ENCODE data around the gene ATP5MC2. TPM values are rescaled to one million over a fixed set of nuclear protein-coding genes. Genes with fewer than 3 reads are reported as not detected.
"Not testable (repeated sequence)": the region's sequence is repeated elsewhere in the genome, so short reads cannot be mapped to it uniquely, and the experiment has no call there.

The ATP5MC2 gene
- total RNA-seq = 563 TPM

DNA sequence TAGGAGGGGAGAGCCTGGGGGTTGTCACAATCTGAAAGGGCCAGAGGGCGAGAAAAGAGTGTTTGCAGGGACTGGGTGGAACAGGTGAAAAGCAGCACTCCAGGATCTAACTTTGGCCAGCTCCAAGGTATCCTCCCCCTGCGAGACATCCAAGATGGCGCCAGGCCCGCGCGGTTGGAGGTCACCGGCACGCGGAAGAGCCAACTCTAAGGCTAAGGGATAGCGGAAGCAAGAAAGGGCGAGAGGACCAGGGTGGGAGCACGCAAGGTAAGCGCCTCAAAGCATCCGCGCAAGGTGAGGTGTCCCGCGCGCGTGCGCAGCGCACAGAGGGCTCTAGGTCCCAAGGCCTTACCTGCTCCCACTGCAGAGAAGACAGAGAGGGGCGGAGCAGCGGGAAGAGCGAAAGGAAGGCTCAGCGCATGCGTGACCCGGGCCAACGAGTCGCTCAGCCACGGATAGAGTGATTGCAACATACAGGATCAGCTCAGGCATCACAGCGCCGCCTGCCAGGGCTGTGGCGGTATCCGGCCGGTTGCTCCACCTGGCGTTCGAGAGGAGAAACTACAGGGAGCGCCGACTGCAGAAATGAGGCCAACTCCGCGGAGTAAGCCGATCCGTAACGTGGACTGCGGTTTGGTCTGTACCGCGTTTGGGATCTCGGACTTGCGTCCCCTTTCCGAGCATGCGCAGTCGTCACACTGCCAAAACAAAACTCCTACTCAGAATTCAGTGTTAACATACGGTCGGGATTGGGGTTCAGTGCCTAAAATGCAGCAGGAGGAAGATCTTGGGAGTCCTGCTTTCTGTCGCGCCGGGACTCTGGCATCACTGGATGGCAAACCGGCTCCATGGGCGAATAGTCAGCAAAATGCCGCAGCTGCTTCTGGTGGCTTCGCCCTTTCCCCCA, at the start of gene ATP5MC2:
ATP5MC2 (minus strand) TSS at position 383 of the 907 bp plus-strand sequence. CDS start 3,469 bp downstream, outside the sequence.
- DNase-seq (ENCODE audit: low read depth in 2 of 3, low spot score in 2 of 3) = peak; percentile 96 to 99 (median 98)

DNA sequence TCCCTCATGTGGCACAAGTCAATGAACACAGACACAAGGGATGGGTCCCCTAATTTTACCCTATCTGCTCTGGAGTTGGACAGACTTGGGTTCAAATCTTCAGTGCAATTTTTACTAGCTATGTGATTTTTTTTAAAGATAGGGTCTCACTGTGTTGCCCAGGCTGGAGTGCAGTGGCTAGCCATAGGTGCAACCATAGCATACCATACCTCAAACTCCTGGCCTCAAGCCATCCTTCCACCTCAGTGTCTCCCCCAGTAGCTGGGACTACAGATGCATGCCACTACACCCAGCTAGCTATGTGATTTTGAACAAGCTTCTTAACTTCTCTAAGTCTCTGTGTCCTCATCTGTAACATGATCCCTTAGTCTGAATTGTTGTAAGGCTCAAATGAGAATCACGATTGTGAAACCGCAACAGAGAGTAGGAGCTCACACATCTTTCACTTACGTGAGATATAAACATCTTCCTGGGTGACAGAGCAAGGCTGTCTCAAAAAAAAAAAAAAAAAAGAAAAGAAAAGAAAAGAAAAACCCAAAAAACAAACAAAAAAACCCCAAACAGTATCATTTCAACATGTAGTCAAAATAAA, 46.7 kb upstream of the ATP5MC2 start:
- no peak for DNase-seq (ENCODE audit: low read depth in 2 of 3, low spot score in 2 of 3)

DNA sequence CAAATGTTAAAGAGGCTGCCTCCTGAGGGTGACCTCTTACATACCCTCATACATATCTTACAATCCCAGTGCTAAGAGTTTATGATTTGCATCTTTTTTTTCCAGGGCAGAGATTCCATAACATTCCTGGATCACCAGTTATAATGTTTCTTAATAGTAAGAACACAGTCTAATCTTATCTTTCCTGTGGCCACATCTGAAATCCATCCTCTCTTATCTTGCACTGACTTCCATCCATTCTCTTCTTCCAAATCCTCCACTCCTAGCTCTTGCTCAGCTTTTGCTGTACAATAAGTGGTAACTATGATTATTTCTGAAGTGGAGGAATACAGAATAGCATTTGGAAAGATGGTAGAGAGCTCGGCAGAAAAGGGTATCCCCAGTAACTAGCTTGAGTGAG, 45.1 kb upstream of the ATP5MC2 start:
- DNase-seq (ENCODE audit: low read depth in 2 of 3, low spot score in 2 of 3) = no peak

DNA sequence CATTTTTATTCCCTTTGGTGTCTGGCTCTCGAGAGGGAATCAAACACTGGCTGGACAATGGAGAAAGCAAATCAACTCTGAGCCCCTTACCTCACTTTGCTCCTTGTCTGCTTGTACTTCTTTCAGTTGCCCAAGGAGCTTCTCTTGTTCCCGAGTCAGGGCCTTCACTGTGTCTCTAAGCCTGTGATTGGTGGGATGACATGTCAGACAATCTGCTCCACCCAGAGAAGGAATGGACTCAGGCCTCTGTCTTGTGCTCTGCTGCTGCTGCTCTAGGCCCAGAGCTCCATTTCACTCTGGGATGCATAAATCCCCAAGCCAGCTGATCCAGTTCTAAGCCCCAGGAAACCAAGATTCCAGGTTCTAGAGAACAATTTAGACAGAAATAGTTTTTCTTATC, 43.8 kb upstream of the ATP5MC2 start:
- no peak for DNase-seq (ENCODE audit: low read depth in 2 of 3, low spot score in 2 of 3)

DNA sequence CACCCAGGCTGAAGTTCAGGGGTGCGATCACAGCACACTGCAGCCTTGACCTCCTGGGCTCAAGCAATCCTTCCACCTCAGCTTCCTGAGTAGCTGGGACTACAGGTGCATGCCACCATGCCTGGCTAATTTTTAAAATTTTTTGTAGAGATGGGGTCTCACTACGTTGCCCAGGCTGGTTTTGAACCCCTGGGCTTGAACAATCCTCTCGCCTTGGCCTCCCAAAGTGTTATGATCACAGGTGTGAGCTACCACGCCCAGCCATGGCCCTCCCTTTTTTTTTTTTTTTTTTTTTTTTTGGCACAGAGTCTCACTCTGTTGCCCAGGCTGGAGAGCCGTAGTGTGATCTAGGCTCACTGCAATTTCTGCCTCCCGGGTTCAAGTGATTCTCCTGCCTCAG, 42.7 kb upstream of the ATP5MC2 start:
- not testable (repeated sequence) for DNase-seq (ENCODE audit: low read depth in 2 of 3, low spot score in 2 of 3)

DNA sequence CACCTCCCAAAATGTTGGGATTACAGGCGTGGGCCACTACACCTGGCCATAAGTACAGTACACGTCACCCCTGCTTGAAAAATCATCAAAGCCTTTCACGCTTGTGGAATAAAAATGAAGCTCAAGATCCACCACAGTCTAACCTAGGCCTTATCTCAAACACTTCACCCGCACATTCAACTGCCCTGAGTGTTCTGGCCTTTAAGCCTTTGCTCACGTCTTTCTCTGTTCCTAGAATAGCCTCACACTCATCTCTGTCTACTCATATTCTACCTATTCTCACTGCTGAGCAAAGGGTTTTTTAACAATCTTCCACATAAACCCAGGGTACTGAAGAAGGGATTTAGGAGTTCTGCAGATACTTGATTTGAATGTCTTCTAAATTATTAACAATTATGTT, 41.4 kb upstream of the ATP5MC2 start:
- DNase-seq (ENCODE audit: low read depth in 2 of 3, low spot score in 2 of 3) = no peak

DNA sequence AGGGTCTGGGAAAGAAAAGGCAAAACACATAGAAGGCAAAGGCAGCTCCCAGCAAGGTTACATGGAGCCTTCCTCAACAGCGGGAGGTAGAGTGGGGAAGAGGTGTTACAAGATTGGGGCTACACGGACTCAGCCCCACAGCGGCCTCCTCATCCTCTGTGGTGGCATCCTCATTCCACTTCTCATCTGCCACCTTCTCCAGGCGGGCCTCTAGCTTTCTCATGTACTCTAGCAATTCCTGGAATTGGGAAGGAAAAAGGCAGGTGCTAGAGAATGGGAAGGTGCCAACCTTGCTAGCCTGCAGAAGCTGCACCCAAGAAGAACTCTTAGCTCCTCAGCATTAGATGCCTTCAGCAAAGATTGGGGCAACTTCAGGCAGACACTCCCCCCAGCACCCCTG, 38.1 kb upstream of the ATP5MC2 start:
- no peak for DNase-seq (ENCODE audit: low read depth in 2 of 3, low spot score in 2 of 3)

DNA sequence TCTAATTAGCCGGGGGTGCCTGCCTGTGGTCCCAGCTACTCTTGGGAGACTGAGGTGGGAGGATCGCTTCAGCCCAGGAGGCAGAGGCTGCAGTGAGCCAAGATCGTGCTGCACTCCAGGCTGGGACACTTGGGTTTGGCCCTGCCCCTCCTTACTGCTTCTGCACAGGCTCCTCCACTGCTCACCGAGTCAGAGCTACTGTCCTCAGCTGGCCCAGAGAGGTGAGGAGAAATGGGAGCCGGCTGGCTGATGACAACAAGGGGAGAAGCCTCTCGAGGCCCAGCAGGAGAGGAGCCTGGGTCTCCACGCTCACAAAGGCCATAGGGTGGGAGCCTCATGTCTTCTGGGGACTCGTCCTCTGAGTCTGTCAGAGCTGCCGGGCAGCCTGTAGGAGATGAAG, 37.6 kb upstream of the ATP5MC2 start:
- DNase-seq (ENCODE audit: low read depth in 2 of 3, low spot score in 2 of 3) = no peak

DNA sequence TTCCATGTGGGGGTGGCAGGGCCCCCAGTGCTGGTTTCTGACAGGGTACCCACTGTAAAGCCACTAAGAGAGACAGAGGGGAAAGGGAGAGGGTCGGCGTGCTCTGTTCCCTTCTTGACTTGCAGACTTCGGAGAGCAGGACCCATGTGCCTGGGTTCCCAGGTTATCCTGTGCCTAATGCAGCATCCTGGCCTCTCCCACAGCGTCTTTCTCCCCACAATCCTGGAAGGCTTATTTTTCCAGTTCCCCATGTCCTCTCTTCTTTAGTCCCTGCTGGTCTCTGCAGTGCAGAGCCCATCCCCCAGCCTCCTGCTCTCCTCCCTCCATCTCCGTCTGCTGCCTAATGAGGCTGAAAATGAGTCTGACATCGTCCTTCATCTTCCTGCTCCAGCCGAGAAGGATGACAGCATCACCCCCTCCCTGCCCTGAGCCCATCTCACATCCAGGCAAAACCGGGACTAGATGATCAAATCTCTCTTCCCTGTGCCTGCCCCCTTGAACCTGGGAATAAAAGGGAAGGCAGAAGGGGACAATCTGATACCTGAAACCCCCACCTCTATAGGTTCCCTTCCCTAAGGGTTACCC, 36.3 kb upstream of the ATP5MC2 start:
- no peak for DNase-seq (ENCODE audit: low read depth in 2 of 3, low spot score in 2 of 3)

DNA sequence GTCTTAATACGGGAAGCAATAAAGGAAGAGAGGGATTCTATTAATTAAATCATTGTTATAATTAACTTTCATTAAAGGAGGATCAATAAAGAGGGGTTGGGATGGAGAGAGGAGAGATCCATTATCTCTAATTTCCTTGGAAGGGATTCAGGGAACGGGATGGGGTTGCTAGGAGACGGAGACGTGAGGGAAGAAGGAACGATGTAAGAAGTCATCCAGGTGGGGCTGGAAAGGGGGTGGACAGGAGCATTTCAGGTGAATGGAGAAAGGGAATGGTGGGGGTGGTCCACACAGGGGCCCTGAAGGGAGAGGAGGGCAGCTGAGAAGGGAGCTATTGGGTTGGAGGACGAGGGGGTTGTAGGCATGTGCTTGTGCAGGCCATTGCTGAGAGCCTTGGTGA, 34.2 kb upstream of the ATP5MC2 start:
- DNase-seq (ENCODE audit: low read depth in 2 of 3, low spot score in 2 of 3) = no peak

DNA sequence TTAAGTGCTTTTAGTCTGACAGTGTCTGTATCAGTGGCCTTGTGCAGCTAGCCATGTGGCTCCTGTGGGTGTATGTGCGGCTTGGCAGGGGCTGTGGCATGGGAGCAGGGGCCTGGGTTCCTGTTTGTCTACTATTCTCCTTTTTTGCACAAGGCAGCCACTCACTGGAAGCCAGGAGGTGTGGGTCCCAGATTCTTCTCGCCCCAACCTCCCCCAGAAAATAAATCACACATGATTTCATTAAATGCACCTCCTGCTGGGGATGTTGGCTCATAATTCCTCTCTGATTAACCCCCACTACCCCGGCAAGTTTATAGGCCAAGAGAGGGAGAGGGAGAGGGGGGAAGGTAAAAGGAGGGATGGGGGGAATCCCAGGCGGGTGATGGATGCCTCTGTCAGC, 33.8 kb upstream of the ATP5MC2 start:
- DNase-seq (ENCODE audit: low read depth in 2 of 3, low spot score in 2 of 3) = no peak

DNA sequence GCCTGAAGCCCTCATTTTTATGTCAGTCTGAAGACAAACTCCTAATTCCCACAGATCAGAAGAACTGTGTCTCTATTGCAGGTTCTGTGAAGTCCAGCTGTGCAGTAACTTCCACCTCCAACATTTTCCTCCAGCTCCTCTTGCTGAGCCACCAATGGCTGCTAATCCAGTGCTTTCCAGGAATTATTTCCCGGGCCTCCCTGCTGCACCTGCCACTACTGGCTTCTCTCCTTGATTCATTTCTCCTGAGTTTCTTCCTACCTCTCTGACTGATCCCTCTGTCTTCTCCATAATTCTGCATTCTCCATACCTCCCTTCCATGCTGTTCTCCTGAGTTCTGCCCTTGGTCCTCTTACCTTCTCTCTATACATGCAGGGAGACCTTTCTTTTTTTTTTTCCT, 30.2 kb upstream of the ATP5MC2 start:
- no peak for DNase-seq (ENCODE audit: low read depth in 2 of 3, low spot score in 2 of 3)

DNA sequence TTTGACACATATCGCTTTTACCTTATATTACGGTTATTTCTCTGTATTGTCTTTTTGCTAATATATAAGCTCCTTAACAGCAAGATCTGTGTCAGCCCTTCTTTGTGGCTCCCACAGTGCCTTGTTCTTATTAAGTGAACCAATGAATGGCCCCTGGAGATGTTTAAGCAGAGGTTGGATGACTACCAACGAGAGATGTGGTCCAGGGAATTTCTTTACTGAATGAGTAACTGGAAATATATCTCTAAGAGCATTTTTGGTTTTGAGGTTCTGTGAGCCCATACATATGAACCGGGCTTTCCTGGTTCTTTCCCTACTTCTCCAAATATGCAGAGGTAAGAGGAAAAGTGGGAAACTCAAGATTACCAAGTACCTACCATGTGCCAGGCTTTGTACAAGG, 27.9 kb upstream of the ATP5MC2 start:
- no peak for DNase-seq (ENCODE audit: low read depth in 2 of 3, low spot score in 2 of 3)

DNA sequence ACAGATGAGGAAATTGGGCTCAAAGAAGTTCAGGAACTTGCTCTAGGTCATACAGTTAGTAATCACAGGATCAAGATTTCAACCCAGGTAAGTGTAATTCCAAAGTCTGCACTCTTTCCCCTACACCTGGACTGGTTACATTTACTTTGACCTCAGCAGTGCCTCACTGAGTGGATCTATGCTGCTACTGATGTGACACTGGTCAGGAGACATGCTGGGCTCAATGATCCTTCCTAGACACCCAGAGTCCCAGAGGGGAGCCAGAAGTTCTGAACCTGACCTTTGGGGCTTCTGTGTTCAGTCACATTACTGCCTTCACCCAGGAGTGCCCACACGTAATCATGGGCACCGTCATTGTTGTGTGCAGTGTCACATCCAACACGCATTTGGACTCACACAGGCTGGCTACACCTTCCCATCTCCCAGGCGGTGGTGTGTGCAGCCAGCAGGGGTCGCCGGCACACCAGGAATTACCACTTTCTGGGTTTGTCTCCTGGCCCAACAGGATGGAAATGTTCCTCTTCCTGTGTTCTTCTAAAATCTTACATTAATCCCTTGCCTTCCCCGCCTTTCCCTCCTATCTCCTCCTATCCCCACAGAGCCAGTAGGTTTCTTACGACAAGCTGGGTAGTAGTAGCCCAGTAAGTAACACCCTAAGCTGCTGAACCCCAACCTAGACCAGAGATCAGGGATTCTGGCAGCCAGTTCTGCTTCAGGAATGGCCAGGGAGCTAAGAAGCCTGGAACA, 25.8 kb upstream of the ATP5MC2 start:
- peak; percentile 53 to 68 (median 56) for DNase-seq (ENCODE audit: low read depth in 2 of 3, low spot score in 2 of 3)

DNA sequence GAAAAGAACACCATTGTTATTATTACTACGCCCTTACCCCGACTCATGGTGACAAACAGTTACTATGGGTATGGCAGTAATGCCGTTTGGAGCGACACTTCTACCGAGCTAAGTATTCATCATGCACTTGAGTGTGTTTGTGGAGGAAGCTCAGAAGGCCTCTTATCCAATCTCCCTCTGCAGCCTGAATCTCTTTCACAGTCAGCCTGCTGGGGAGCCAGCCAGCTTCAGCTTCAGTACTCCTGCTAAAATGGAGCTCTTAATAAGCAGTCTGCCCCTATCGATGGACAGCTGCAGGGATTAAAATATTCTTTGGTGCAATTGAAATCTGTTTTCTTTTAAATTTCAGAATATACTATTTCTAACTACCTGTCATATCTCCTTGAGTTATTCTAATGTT, 24.7 kb upstream of the ATP5MC2 start:
- no peak for DNase-seq (ENCODE audit: low read depth in 2 of 3, low spot score in 2 of 3)

DNA sequence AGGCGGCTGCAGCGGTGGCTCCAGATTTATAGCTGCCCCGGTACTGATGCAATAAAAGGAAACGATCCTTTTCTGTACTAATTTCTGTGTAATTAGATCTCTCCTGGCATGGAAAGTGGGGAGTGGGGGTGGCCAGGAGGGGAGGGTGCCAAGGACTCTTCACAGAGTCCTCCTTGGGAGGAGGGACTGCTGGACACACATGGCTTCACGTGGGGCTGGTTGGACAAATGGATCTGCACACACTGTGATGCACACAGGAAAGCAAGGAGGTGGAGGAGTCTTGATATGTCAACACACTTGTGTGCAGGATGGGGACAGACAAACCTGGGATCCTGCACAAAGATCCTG, 23.8 kb upstream of the ATP5MC2 start:
- DNase-seq (ENCODE audit: low read depth in 2 of 3, low spot score in 2 of 3) = no peak

DNA sequence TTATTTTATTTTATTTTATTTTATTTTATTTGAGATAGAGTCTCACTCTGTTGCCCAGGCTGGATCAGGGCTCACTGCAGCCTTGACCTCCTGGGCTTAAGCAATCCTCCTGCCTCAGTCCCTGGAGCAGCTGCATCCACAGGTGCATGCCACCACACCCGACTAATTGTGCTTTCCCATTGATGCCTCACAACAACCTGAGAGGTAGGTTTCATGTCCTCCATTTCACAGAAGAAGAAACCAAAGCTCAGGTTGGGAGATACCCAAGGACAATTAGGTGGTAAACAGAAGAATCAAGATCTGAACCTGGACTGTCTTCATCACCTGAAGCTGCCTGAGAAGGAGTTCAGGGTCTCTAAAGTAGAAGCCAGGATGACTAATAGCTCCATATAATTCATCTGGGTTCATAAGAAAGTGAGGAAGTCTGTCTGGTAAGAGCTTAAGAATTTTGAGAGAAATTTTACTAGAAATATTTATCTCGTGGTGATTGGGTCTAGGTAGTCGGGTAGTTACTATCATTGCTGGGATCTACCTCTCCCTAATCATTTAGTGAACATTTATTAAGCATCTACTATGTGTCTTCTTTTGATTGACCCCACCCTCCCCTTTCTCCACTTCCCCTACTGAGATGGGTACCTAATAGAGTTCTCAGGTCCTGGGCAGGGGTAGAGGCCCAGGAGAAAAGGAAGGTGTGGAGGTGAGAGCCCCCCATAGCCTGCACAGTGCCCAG, 23.2 kb upstream of the ATP5MC2 start:
- no peak for DNase-seq (ENCODE audit: low read depth in 2 of 3, low spot score in 2 of 3)

DNA sequence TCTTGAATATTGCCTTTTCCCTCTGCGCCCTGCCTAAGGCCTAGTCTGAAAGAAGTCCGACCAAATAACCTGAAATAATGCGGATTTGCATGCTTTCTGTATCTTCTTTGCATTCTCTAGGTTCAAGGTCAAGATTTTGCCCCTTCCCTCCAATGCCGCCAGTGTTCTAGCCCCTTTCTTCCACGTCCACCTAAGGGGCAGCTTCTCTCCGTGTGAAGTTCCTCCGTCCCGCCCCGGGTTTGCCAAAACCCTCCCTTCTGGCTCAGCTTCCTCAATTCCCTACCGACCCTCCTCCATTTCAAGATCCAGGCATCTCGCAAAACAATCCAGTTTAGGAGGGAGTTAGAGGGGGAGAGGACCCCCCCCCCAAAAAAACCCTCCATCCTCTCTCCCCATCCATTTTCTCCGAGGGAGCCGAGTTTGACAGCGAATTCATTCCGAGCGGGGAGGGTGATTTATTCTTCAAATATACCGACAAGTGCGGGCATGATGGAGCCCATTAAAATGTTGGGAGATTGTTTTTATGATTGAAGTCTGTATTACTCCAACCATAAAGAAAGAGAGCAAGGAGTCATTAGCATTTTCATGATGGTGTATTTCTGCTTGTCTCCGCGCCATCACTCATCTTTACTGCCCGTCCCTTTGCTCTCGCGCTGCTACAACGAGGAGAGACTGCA, 20.9 kb upstream of the ATP5MC2 start:
- DNase-seq (ENCODE audit: low read depth in 2 of 3, low spot score in 2 of 3) = no peak

DNA sequence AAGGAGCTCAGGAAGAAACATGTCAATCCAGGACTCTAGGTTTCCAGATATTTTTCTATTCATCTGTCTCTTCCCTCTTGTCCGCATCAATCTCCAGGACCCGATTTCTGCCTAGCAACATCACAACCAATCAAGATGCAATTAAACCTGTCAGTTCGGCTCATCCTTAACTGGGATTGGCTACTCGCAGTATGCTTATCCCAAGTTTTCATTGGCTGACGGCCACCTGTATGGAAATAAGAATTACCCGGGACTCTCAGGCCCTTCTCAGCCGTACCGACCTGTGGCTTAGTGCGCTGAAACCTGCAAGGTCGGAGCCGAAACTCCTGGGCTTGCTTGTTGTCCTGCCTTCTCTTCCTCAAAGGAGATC, 20.4 kb upstream of the ATP5MC2 start:
- no peak for DNase-seq (ENCODE audit: low read depth in 2 of 3, low spot score in 2 of 3)
